Activated CD4-positive, alpha-beta memory T cell treated with anti-CD3 and anti-CD28 coated beads, Interleukin-2, amount 10 ng/mL, durations not matched to agents 7 days and 5 days (primary cell): ENCODE results near the gene TXLNA. TPM values are rescaled to one million over a fixed set of nuclear protein-coding genes. Genes with fewer than 3 reads are reported as not detected.

ENCODE experiments used
- CTCF ChIA-PET: fragments of 350-600 bp; sonication (Branson Sonifier 250); formaldehyde crosslinking; loops from one replicate; lab custom pipeline; 2021; ENCODE audit warnings: antibody characterized with exemption, inconsistent platforms; lab: Charles Lee
- POLR2A ChIA-PET: fragments of 350-600 bp; sonication (Branson Sonifier 250); formaldehyde crosslinking; loops from one replicate; lab custom pipeline; 2021; ENCODE audit warnings: antibody characterized with exemption; lab: Charles Lee
- DNase-seq: peaks from one replicate; pipeline ENCODE4 v3.0.0-alpha.2; 2020
- H3K27ac Mint-ChIP-seq: one replicate; pipeline ENCODE4 v1.8.0; 2021; ENCODE audit warnings: mild to moderate bottlenecking, mixed read lengths
- H3K27me3 Mint-ChIP-seq: one replicate; pipeline ENCODE4 v1.8.0; 2021; ENCODE audit warnings: mixed read lengths
- H3K36me3 Mint-ChIP-seq: one replicate; pipeline ENCODE4 v1.8.0; 2021; ENCODE audit warnings: low read depth, mixed read lengths
- H3K4me1 Mint-ChIP-seq: one replicate; pipeline ENCODE4 v1.8.0; 2021; ENCODE audit warnings: mixed read lengths
- H3K4me3 Mint-ChIP-seq: one replicate; pipeline ENCODE4 v1.8.0; 2021; ENCODE audit warnings: mild to moderate bottlenecking, mixed read lengths
- H3K9me3 Mint-ChIP-seq: one replicate; pipeline ENCODE4 v1.8.0; 2021; ENCODE audit warnings: mixed read lengths
- total RNA-seq, 2 experiments: library from RNA; stranded (reverse); gene quantifications; one replicate each; pipeline ENCODE4 v1.2.3, GENCODE V29; 2021

Gene TXLNA
- total RNA-seq, 2 experiments from 2014 or later = 79.8 to 81.2 TPM

DNA sequence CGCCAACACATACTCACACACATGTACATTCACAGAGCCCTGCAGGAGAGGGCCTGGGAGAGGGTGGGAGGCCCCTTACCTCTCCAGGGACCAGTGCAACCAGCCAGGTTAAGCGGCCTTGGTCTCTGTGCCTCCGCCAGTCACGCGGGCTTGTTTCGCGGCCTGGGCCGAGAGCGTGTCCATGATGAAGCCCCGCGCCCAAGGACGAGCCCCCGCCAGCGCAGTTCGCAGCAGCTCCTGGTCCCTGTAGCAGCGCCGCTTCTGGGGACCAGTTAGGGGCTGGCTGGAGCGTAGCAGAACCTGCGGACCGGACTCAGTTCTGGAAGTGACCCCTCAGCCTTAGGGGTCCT is 60.3 kb downstream of the TXLNA start:
- Mint-ChIP-seq H3K27me3 (no peaks in the 10 kb centered on the region), H3K4me1 (peaks cover 19% of the 10 kb centered on the region), H3K36me3 (no peaks in the 10 kb centered on the region), H3K27ac (no peak overlapping the region), H3K9me3 (no peaks in the 10 kb centered on the region), H3K4me3 (peak overlapping the region; percentile 78)
- CTCF ChIA-PET = interaction anchor here (1.0 to 5.0 kb wide), 6 partner anchors 12 to 111 kb away, joined by 4 to 73 read pairs (median 6); partner anchors contain the start of genes CCDC28B, HDAC1 and LCK
- POLR2A ChIA-PET = interaction anchor here (0.6 to 4.2 kb wide), 14 partner anchors 8 to 398 kb away, joined by 3 to 63 read pairs (median 9); partner anchors contain the start of genes CCDC28B, EIF3I, HDAC1 and LCK
- DNase-seq = no peak

DNA sequence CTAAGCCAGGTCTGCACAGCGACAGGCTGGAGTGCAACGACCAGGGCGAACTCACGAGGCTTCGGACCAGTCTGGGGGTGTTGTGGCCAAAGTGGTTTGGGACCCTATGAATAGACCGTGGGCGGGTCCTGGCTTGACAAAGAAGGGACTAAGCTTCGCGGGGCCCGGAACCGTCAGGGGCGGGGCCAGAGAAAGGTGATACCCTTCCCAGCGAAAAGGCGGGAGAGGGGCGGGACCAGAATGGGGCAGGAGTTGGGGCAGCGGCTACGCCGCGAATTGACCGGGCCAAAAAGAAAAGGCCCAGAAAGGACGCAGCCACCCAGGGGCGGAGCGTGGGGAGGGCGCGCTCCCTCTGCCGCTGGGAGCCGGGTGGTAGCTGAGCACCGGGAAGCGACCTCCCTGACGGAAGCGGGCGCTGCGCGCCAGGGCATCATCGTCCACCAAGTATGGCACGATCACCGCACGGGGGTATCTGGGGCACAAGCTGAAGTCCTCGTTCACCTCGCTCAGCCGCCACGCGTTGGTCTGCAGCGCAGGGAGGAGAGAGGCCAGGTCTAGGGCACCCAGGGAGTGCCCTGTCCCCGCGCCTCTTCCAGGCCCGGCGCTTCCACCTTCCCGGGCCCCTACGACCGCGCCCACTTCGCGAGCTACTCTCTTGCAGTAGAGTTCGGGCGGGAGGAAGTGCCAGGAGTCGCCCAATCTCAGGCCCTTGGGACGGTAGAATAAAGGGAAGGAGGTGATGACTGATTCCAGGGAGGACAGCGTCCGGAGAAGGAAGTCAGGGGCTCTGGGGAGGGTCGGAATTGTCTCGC is 60.9 kb downstream of the TXLNA start:
- H3K27me3 Mint-ChIP-seq = no peaks in the 10 kb centered on the region
- peak; percentile 54 for DNase-seq
- H3K4me3 Mint-ChIP-seq = peak overlapping the region; percentile 78
- no peak overlapping the region for H3K27ac Mint-ChIP-seq
- no peaks in the 10 kb centered on the region for H3K9me3 Mint-ChIP-seq
- H3K4me1 Mint-ChIP-seq = peaks cover 19% of the 10 kb centered on the region
- no peaks in the 10 kb centered on the region for H3K36me3 Mint-ChIP-seq
- ChIA-PET POLR2A (interaction anchor here (0.6 to 4.2 kb wide), 19 partner anchors 9 to 397 kb away, joined by 3 to 63 read pairs (median 4); partner anchors contain the start of genes CCDC28B, EIF3I, HDAC1 and LCK), CTCF (interaction anchor here (0.7 to 5.0 kb wide), 12 partner anchors 11 to 111 kb away, joined by 3 to 73 read pairs (median 6); partner anchors contain the start of genes CCDC28B, HDAC1, LCK and MARCKSL1)

DNA sequence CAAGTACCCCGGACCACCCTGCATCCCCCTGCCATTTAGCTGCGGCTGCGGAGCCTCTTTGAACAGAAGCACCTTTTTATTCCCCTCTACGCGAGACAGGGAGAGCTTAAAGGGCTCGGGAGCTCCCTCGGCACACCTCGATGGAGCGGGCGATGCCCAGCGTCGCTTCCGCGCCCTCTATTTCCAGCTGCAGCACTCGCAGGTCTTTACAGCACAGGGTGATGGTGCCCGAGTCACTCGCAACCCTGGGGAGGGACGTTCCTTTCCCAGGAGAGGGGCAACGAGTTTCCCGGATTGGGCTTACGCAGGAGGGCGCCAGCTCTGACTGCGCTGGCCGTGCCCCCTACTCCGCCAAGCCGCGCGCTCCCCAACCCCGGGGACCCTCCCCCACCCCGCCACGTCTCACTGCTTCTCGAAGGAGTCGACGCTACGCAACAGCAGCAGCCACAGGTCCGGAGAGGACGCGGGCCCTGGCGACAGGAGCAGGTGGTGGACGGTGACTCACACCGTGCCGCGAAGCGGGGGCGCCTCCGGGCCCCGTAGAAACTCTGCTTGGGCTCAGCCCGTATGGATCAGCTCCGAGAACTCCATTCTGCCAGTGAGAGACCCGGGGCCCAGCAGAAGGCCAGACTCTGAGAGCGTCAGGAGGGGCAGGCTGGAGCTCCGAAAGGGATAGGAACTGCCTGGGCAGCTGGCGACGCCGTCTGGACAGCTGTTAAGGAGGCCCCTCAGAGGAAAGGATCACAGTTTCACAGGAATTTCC is 61.7 kb downstream of the TXLNA start:
- ChIA-PET POLR2A (interaction anchor here (0.7 to 4.2 kb wide), 18 partner anchors 8 to 279 kb away, joined by 3 to 63 read pairs (median 4); partner anchors contain the start of genes CCDC28B, EIF3I, HDAC1 and LCK), CTCF (interaction anchor here (0.8 to 5.0 kb wide), 12 partner anchors 11 to 110 kb away, joined by 3 to 73 read pairs (median 6); partner anchors contain the start of genes CCDC28B, HDAC1, LCK and MARCKSL1)
- peaks cover 20% of the 10 kb centered on the region for H3K4me1 Mint-ChIP-seq
- peak; percentile 37 for DNase-seq
- H3K4me3 Mint-ChIP-seq = peak overlapping the region; percentile 78
- no peaks in the 10 kb centered on the region for H3K27me3 Mint-ChIP-seq
- no peaks in the 10 kb centered on the region for H3K9me3 Mint-ChIP-seq
- peak overlapping the region; percentile 21 for H3K27ac Mint-ChIP-seq
- no peaks in the 10 kb centered on the region for H3K36me3 Mint-ChIP-seq

DNA sequence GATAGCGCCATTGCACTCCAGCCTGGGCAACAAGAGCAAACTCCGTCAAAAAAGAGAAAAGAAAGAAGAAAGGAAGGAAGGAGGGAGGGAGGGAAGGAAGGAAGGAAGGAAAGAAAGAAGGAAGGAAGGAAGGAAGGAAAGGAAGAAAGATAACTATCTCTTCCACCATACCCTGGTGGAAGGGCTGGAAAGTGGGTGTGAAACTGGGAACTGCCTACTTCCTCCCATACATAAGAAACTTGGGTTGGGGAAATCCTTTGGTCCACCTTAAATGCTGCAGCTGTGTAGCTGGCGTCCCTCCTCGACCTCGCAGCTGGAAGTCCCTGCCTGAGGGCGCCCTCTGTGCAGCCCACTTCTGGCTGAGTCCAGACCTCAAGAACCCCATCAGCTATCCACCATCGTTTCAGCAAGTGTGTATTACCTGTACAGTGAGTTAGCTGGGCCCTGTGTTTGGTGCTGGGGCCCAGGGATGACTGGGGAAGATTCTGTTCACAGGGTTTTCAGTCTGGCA is 62.9 kb downstream of the TXLNA start:
- H3K4me3 Mint-ChIP-seq = no peak overlapping the region
- H3K27ac Mint-ChIP-seq = no peak overlapping the region
- no peaks in the 10 kb centered on the region for H3K27me3 Mint-ChIP-seq
- no peak for DNase-seq
- ChIA-PET POLR2A (interaction anchor here (0.9 to 4.2 kb wide), 5 partner anchors 13 to 80 kb away, joined by 3 to 47 read pairs (median 3); no protein-coding TSS in a partner anchor), CTCF (interaction anchor here (1.3 to 5.0 kb wide), 3 partner anchors 9 to 27 kb away, joined by 5 to 73 read pairs (median 10); partner anchors contain the start of gene LCK)
- no peaks in the 10 kb centered on the region for H3K36me3 Mint-ChIP-seq
- no peaks in the 10 kb centered on the region for H3K9me3 Mint-ChIP-seq
- peaks cover 31% of the 10 kb centered on the region for H3K4me1 Mint-ChIP-seq

DNA sequence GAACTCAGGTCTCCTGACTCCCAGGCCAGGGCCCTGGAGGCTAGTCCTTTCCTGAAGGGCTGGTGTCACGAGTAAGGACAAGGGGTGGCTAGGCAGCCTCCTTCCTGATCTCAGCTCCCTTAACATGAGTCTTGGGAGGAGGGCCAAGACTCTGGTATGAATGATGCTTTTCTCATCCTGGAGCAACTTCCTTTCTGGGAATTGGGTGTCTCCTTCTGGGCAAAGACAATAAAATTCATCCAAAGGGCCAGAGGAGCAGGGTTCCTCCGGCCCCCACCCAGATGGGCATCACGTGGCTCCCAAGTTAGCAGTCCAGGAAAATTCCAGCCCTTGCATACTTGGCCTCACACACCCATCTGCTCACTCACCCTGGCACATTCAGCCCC is 67.4 kb downstream of the TXLNA start, which contains the start of gene FAM167B:
Gene FAM167B, plus strand, starts transcription at position 335 of the 386 bp plus-strand sequence. CDS start 200 bp downstream, outside the sequence.
- DNase-seq = no peak
- H3K36me3 Mint-ChIP-seq = peaks cover 12% of the 10 kb centered on the region
- no peaks in the 10 kb centered on the region for H3K9me3 Mint-ChIP-seq
- ChIA-PET POLR2A (interaction anchor here (0.9 to 11.5 kb wide), 4 partner anchors 9 to 31 kb away, joined by 3 to 156 read pairs (median 6); no protein-coding TSS in a partner anchor), CTCF (interaction anchor here (0.7 to 5.3 kb wide), 6 partner anchors 16 to 411 kb away, joined by 3 to 31 read pairs (median 5); partner anchors contain the start of gene CCDC28B)
- H3K4me1 Mint-ChIP-seq = peaks cover 53% of the 10 kb centered on the region
- H3K4me3 Mint-ChIP-seq = peak within 1 kb of the TSS; percentile 56
- peak within 1 kb of the TSS; percentile 99 for H3K27ac Mint-ChIP-seq
- no peaks in the 10 kb centered on the region for H3K27me3 Mint-ChIP-seq

DNA sequence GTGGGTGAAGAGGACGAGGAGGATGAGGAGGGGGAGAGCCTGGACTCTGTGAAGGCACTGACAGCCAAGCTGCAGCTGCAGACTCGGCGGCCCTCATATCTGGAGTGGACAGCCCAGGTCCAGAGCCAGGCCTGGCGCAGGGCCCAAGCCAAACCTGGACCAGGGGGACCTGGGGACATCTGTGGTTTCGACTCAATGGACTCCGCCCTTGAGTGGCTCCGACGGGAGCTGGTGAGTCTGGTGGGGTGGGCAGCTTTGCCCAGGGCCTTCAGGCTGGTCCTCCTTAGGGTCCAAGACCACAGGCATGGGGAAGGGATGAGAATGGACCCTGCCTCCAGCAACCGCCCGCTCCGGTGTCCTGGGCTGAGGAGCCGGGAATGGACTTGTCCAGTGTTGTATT is 68.0 kb downstream of the TXLNA start:
- H3K4me1 Mint-ChIP-seq = peaks cover 50% of the 10 kb centered on the region
- no peak for DNase-seq
- no peak overlapping the region for H3K4me3 Mint-ChIP-seq
- ChIA-PET POLR2A (interaction anchor here (1.1 to 11.5 kb wide), 10 partner anchors 7 to 147 kb away, joined by 4 to 156 read pairs (median 20); partner anchors contain the start of genes BSDC1 and MARCKSL1), CTCF (interaction anchor here (1.1 to 8.4 kb wide), 12 partner anchors 8 to 496 kb away, joined by 3 to 73 read pairs (median 7); partner anchors contain the start of genes CCDC28B, EIF3I and TMEM234)
- H3K9me3 Mint-ChIP-seq = no peaks in the 10 kb centered on the region
- no peaks in the 10 kb centered on the region for H3K27me3 Mint-ChIP-seq
- H3K36me3 Mint-ChIP-seq = peaks cover 17% of the 10 kb centered on the region
- peak overlapping the region; percentile 99 for H3K27ac Mint-ChIP-seq

Other genes with a start within 250 kb of the TXLNA start
- 100 to 1,000 TPM; 337 to 349 TPM for gene PTP4A2, start 241.3 kb upstream of the TXLNA start, total RNA-seq
- gene KHDRBS1, start 165.8 kb upstream of the TXLNA start, total RNA-seq = 100 to 1,000 TPM; 168 to 169 TPM
- gene TMEM39B, start 106.7 kb upstream of the TXLNA start, total RNA-seq = 10 to 100 TPM; 24.5 to 28.0 TPM
- gene KPNA6, start 71.6 kb upstream of the TXLNA start, total RNA-seq = 10 to 100 TPM; 64.3 to 65.1 TPM
- gene CCDC28B, start 20.9 kb downstream of the TXLNA start, total RNA-seq = 10 to 100 TPM; 20.2 to 23.5 TPM
- 1 to 10 TPM; 3.7 to 3.8 TPM for gene IQCC, start 26.0 kb downstream of the TXLNA start, total RNA-seq
- under 1 TPM in 1 of 2 experiments, not detected in 1; 0.13 TPM for gene DCDC2B, start 29.4 kb downstream of the TXLNA start, total RNA-seq
- 10 to 100 TPM; 15.3 to 16.4 TPM for gene TMEM234, start 42.7 kb downstream of the TXLNA start, total RNA-seq
- 100 to 1,000 TPM; 161 to 172 TPM for gene EIF3I, start 42.7 kb downstream of the TXLNA start, total RNA-seq
- gene FAM167B, start 67.5 kb downstream of the TXLNA start, total RNA-seq = 1 to 10 TPM in 1 of 2 experiments, under 1 TPM in 1; 0.78 to 1.1 TPM
- gene LCK, start 71.6 kb downstream of the TXLNA start, total RNA-seq = 100 to 1,000 TPM; 469 to 474 TPM
- gene HDAC1, start 112.4 kb downstream of the TXLNA start, total RNA-seq = 100 to 1,000 TPM; 180 to 185 TPM
- gene MARCKSL1, start 156.6 kb downstream of the TXLNA start, total RNA-seq = 10 to 100 TPM; 26.4 to 27.9 TPM
- 10 to 100 TPM; 10.6 to 11.8 TPM for gene FAM229A, start 182.8 kb downstream of the TXLNA start, total RNA-seq
- 1 to 10 TPM in 1 of 2 experiments, under 1 TPM in 1; 0.70 to 1.0 TPM for gene TSSK3, start 182.9 kb downstream of the TXLNA start, total RNA-seq
- 10 to 100 TPM; 52.5 to 52.6 TPM for gene BSDC1, start 214.8 kb downstream of the TXLNA start, total RNA-seq